Measurements from ENCODE around the gene TBCCD1. TPM values are rescaled to one million over a fixed set of nuclear protein-coding genes. Genes with fewer than 3 reads are reported as not detected.

Gene TBCCD1
- polyA plus RNA-seq, 1 donor from 2014 or later = 13.4 TPM

DNA sequence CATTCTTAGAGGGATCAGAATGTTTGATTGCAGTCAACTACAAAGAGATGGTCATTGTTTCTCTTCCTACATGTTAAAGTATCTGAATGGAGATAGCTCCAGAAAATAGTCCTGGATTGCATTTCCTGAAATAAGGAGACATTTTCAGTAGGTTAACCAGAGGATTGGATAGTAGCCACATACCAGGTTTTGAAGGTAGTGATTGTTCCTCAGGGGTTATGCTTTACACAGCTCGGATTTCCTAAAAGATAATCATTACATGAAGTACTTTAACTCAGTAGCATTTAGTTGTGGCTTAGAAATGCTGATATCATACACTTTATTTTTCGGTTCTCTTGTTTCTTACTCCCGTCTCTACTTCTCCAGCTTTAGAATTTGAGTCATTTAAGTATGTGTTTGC, 13.6 kb upstream of the TBCCD1 start:
- Histone ChIP-seq H2AFZ (ENCODE audit: low read depth, low read length) (no peak overlapping the region), H4K20me1 (ENCODE audit: insufficient read depth) (no peaks in the 10 kb centered on the region), H3K9me2 (ENCODE audit: insufficient read depth, low read length) (no peaks in the 10 kb centered on the region), H3K79me2 (replicated peaks; ENCODE audit: insufficient read depth, low read length) (no peaks in the 10 kb centered on the region), H3K9me3 (ENCODE audit: low read length) (no peaks in the 10 kb centered on the region), H3K4me2 (ENCODE audit: low read length) (no peak overlapping the region), H3K9ac (ENCODE audit: low read length) (no peak overlapping the region), H3K4me3 (ENCODE audit: low read length) (no peak overlapping the region), H3K27ac (ENCODE audit: low read length) (no peak overlapping the region), H3F3A (ENCODE audit: insufficient read depth, low read length, poor library complexity, severe bottlenecking) (no peaks in the 10 kb centered on the region), H3K36me3 (ENCODE audit: insufficient read depth, low read length) (peaks cover 6% of the 10 kb centered on the region), H3K27me3 (ENCODE audit: insufficient read depth, low read depth, low read length) (no peaks in the 10 kb centered on the region)
- TF ChIP-seq MXI1 (conservative IDR thresholded peaks at IDR 0.05; ENCODE audit: poor library complexity, severe bottlenecking) (no peak), RAD21 (conservative IDR thresholded peaks at IDR 0.05) (no peak), EP300 (conservative IDR thresholded peaks at IDR 0.05; ENCODE audit: poor library complexity, severe bottlenecking) (no peak), SMC3 (conservative IDR thresholded peaks at IDR 0.05; ENCODE audit: poor library complexity) (no peak), EZH2 (IDR thresholded peaks at IDR 0.05; ENCODE audit: borderline replicate concordance, insufficient read depth, low read length, poor library complexity, severe bottlenecking) (no peak), POLR2AphosphoS5 (IDR thresholded peaks at IDR 0.05) (no peak), TAF1 (IDR thresholded peaks at IDR 0.05; ENCODE audit: low read depth) (no peak)
- TF ChIP-seq, protein P1, sequence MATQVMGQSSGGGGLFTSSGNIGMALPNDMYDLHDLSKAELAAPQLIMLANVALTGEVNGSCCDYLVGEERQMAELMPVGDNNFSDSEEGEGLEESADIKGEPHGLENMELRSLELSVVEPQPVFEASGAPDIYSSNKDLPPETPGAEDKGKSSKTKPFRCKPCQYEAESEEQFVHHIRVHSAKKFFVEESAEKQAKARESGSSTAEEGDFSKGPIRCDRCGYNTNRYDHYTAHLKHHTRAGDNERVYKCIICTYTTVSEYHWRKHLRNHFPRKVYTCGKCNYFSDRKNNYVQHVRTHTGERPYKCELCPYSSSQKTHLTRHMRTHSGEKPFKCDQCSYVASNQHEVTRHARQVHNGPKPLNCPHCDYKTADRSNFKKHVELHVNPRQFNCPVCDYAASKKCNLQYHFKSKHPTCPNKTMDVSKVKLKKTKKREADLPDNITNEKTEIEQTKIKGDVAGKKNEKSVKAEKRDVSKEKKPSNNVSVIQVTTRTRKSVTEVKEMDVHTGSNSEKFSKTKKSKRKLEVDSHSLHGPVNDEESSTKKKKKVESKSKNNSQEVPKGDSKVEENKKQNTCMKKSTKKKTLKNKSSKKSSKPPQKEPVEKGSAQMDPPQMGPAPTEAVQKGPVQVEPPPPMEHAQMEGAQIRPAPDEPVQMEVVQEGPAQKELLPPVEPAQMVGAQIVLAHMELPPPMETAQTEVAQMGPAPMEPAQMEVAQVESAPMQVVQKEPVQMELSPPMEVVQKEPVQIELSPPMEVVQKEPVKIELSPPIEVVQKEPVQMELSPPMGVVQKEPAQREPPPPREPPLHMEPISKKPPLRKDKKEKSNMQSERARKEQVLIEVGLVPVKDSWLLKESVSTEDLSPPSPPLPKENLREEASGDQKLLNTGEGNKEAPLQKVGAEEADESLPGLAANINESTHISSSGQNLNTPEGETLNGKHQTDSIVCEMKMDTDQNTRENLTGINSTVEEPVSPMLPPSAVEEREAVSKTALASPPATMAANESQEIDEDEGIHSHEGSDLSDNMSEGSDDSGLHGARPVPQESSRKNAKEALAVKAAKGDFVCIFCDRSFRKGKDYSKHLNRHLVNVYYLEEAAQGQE (IDR thresholded peaks at IDR 0.05; ENCODE audit: borderline replicate concordance) = no peak
- TF ChIP-seq, protein P2, sequence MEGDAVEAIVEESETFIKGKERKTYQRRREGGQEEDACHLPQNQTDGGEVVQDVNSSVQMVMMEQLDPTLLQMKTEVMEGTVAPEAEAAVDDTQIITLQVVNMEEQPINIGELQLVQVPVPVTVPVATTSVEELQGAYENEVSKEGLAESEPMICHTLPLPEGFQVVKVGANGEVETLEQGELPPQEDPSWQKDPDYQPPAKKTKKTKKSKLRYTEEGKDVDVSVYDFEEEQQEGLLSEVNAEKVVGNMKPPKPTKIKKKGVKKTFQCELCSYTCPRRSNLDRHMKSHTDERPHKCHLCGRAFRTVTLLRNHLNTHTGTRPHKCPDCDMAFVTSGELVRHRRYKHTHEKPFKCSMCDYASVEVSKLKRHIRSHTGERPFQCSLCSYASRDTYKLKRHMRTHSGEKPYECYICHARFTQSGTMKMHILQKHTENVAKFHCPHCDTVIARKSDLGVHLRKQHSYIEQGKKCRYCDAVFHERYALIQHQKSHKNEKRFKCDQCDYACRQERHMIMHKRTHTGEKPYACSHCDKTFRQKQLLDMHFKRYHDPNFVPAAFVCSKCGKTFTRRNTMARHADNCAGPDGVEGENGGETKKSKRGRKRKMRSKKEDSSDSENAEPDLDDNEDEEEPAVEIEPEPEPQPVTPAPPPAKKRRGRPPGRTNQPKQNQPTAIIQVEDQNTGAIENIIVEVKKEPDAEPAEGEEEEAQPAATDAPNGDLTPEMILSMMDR (IDR thresholded peaks at IDR 0.05; ENCODE audit: poor library complexity, severe bottlenecking) = no peak

DNA sequence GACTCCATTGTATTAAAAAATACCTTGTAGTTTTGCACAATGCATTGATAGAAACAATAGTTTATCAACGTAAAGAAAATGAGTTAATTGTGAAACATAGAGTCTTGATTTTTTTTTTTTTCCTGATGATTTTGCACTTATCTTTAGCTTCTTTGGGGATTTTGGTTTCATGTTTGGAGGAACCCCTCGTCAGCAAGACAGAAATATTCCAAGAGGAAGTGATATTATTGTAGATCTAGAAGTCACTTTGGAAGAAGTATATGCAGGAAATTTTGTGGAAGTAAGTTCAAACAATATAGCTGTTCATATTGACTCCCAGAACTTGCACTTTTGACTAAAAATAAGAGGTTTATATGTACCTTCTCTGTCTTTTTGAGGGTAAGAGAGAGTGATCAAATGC, 10.4 kb upstream of the TBCCD1 start:
- Histone ChIP-seq H3K4me2 (ENCODE audit: low read length) (no peak overlapping the region), H3K27me3 (ENCODE audit: insufficient read depth, low read depth, low read length) (no peaks in the 10 kb centered on the region), H3K27ac (ENCODE audit: low read length) (no peak overlapping the region), H4K20me1 (ENCODE audit: insufficient read depth) (no peaks in the 10 kb centered on the region), H3K4me3 (ENCODE audit: low read length) (no peak overlapping the region), H3K36me3 (ENCODE audit: insufficient read depth, low read length) (peaks cover 6% of the 10 kb centered on the region), H3K9ac (ENCODE audit: low read length) (no peak overlapping the region), H2AFZ (ENCODE audit: low read depth, low read length) (no peak overlapping the region), H3F3A (ENCODE audit: insufficient read depth, low read length, poor library complexity, severe bottlenecking) (no peaks in the 10 kb centered on the region), H3K9me2 (ENCODE audit: insufficient read depth, low read length) (no peaks in the 10 kb centered on the region), H3K79me2 (replicated peaks; ENCODE audit: insufficient read depth, low read length) (no peaks in the 10 kb centered on the region), H3K9me3 (ENCODE audit: low read length) (no peaks in the 10 kb centered on the region)
- TF ChIP-seq, protein P1 (IDR thresholded peaks at IDR 0.05; ENCODE audit: borderline replicate concordance) = no peak
- TF ChIP-seq POLR2AphosphoS5 (IDR thresholded peaks at IDR 0.05) = no peak
- no peak for TF ChIP-seq RAD21 (conservative IDR thresholded peaks at IDR 0.05)
- no peak for TF ChIP-seq SMC3 (conservative IDR thresholded peaks at IDR 0.05; ENCODE audit: poor library complexity)
- TF ChIP-seq TAF1 (IDR thresholded peaks at IDR 0.05; ENCODE audit: low read depth) = no peak
- TF ChIP-seq EP300 (conservative IDR thresholded peaks at IDR 0.05; ENCODE audit: poor library complexity, severe bottlenecking) = no peak
- TF ChIP-seq, protein P2 (IDR thresholded peaks at IDR 0.05; ENCODE audit: poor library complexity, severe bottlenecking) = no peak
- TF ChIP-seq MXI1 (conservative IDR thresholded peaks at IDR 0.05; ENCODE audit: poor library complexity, severe bottlenecking) = no peak
- no peak for TF ChIP-seq EZH2 (IDR thresholded peaks at IDR 0.05; ENCODE audit: borderline replicate concordance, insufficient read depth, low read length, poor library complexity, severe bottlenecking)

Data from neural cell (in vitro differentiated cells).